Right lobe of liver (tissue), 4 donors: ENCODE data around the gene FRMPD2.

Experiments
- POLR2A ChIP-seq: fragments of 450-650 bp; IDR thresholded peaks from one replicate; pipeline ENCODE4 v1.6.1; 2017; ENCODE audit warnings: antibody characterized with exemption, mild to moderate bottlenecking
- TF ChIP-seq, protein P1 (sequence below), 4 donors: fragments of 200-600 bp in 3 of 4; fragments of 450-650 bp in 1 of 4; IDR thresholded peaks; one replicate each; pipeline versions ENCODE4 v1.5.1 to v1.8.0; 2016 to 2022; ENCODE audit warnings: antibody characterized with exemption in 4 of 4, mild to moderate bottlenecking in 2 of 4
- donor health status: DM: no; HTN: no; CAD: no.
- donor health status: DM: no; HTN: no; CAD: no.
- donor health status: DM: no; HTN: yes; CAD: no.

DNA sequence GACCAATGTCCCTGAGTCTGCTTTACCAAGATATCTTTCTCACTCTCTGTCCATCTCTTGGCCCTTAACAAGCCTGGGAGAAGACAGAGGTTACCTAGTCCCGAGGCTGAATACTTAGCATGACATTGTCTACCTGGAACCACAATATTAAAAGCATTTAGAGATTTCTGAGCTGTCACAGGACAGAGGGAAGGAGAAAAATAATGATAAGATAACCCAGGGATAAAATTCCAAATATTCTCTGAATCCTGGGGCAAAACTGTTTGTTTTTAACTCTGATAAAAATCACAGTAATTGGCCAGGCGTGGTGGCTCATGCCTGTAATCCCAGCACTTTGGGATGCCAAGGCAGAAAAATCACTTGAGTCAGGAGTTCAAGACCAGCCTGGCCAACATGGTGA is 19.9 kb upstream of the FRMPD2 start:
- TF ChIP-seq, protein P1, sequence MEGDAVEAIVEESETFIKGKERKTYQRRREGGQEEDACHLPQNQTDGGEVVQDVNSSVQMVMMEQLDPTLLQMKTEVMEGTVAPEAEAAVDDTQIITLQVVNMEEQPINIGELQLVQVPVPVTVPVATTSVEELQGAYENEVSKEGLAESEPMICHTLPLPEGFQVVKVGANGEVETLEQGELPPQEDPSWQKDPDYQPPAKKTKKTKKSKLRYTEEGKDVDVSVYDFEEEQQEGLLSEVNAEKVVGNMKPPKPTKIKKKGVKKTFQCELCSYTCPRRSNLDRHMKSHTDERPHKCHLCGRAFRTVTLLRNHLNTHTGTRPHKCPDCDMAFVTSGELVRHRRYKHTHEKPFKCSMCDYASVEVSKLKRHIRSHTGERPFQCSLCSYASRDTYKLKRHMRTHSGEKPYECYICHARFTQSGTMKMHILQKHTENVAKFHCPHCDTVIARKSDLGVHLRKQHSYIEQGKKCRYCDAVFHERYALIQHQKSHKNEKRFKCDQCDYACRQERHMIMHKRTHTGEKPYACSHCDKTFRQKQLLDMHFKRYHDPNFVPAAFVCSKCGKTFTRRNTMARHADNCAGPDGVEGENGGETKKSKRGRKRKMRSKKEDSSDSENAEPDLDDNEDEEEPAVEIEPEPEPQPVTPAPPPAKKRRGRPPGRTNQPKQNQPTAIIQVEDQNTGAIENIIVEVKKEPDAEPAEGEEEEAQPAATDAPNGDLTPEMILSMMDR (IDR thresholded peaks at IDR 0.05): no peak
- TF ChIP-seq POLR2A: no peak
